ENCODE data around the gene SLC12A5.
"Not testable (repeated sequence)": the region's sequence is repeated elsewhere in the genome, so short reads cannot be mapped to it uniquely, and the experiment has no call there.

SLC12A5 gene

DNA sequence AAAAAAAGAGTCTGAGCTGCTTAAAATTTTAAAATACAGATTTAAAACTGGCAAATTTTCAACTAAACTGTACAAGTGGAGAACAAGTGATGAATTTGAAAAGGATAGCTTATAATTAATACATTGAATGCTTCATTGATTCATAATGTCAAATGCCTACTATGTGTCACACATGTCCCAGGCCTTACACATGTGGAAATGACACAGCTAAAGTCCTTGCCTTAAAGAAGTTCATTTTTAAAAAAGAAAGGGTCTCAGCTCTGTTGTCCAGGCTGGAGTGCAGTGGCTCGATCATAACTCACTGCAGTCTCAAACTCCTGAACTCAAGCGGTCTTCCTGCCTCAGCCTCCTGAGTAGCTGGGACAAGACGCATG lies 55.8 kb downstream of the SLC12A5 start:
- no peak for DNase-seq

DNA sequence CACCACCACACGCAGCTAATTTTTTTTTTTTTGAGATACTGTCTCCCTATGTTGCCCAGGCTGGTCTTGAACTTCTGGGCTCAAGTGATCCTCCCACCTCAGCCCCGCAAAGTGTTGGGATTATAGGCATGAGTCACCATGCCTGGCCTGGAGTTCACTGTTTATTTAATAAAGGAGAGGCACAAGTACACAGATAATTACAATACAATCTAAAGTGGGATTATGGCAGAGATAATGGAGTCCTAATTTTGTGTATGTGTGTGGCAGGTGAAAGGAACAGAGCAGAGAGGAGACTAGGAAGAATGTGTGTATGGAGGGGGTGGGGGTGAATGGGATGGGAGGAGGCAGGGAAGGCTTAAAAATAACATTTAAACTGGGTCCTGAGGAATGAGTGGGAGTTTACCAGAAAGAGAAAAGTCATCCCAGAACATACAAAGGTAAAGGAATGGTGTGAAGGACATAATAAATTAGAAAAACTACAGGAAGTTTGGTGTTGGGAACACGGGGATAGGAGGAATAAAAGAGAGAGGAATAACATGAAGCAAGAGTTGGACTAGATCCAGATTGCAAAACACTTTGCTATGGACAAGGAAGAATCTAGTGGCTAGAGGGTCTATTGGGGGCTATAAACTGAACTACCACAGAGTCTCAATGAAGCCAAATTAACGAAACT lies 56.3 kb downstream of the SLC12A5 start:
- DNase-seq = no peak

DNA sequence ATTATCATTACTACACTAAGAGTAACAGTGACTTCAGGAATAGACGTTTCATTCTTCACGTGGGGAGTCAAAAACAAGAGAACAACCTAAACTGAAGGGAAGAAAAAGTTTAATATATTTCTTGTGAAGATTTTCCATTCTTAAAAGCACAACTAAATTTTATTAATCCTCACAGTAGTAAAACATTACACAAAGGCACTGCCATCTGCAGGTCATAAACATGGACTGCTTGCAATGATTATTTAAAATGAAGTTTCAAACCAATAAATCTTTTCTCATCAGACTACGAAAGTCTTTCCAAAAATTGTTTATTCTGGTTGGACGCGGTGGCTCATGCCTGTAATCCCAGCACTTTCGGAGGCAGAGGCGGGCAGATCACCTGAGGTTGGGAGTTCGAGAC lies 58.1 kb downstream of the SLC12A5 start:
- no peak for DNase-seq

DNA sequence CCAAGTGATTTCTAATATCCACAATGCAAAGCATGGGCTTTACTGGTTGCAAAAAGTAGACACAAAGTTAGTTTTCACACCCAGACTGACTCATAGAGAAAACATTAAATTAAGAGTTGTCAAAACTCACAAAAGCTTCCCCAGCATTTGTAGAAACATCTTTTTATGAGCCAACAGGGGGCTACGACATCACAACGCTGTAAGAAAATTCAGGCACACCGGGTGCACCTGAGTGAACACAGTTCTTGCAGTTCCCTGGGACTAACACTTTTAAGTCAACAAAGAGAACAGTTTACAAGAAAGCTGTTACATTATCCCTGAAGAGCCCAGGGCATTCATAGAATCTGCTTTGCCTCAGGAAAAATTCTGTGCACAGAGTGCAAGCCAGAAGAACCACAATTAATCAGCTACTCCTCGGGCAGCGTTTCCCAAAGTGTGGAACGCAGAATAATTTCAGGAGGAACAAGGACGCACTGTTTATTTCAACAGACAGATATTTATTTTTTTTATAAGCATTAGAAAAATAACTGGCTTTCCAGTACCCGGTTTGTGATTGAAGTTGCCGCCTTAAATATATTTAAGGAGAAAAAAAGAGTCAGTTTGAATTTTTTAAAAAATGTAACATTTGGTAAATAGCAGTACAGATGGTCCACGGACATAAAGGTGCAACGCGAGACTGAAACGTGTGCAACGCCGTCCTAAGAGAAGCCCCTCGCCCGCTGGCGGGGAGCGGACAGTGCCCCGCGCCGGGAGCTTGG lies 59.6 kb downstream of the SLC12A5 start:
- DNase-seq = no peak

DNA sequence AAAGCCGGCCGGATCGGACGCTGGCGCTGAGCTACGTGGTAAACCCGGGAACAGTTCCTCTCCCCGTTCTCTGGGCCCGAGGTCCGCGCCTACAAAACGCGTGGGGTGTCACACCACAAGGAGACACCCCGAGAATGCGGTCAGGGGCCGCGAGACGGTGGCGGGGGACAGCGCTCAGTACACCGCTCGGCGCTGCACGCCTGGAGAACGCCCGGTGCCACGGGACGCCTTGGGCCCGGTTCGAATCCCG lies 60.1 kb downstream of the SLC12A5 start:
- DNase-seq = no peak

DNA sequence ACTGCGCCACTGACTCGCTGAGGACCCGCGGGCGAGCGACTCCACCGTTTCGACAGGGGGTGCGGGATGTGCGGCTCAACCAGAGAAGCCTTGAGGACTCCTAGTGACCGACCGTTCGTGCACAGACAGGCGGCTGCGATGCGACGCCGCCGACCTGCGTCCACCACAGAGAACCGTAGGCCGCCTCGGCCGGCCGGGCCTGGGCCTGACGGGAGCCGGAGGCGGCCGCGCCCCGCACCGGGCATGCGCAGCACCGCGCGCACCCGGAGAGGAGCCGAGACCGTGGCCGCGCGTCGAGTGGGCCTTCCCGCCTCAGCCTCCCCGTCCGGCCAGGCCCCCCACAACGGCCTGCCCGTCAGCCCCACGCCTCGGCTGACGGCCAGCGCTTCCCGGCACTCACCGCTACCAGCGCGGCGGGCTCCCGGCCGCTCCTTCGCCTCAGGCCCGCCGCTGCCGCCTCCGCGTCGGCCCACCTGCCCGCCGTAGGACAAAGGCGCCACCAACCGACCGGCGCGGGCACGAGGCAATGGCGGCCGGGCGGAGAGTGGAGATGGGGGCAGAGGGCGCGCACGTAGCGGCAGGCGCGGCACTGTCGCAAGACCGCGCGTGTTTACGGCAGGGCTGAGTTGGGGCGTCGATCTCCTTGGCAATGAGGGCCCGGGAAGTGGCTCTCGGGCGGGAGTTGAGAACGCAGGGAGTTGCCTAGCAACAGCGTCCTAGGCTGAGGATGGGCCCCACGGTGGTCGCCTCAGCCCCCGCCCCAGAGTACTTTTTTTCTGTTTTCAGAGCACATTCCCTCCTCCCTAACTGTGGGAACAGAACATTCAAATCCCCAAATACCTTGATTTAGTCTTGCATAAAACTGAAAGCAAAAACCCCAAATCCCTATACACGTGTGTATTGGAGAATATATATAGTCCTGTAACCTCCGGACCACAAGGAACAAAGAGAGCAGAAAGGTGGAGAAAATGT lies 60.7 kb downstream of the SLC12A5 start, which contains the start of gene NCOA5:
NCOA5 (minus strand) TSS at position 546 of the 972 bp plus-strand sequence. CDS start 10,538 bp downstream, outside the sequence.
- DNase-seq = peak; percentile 61

DNA sequence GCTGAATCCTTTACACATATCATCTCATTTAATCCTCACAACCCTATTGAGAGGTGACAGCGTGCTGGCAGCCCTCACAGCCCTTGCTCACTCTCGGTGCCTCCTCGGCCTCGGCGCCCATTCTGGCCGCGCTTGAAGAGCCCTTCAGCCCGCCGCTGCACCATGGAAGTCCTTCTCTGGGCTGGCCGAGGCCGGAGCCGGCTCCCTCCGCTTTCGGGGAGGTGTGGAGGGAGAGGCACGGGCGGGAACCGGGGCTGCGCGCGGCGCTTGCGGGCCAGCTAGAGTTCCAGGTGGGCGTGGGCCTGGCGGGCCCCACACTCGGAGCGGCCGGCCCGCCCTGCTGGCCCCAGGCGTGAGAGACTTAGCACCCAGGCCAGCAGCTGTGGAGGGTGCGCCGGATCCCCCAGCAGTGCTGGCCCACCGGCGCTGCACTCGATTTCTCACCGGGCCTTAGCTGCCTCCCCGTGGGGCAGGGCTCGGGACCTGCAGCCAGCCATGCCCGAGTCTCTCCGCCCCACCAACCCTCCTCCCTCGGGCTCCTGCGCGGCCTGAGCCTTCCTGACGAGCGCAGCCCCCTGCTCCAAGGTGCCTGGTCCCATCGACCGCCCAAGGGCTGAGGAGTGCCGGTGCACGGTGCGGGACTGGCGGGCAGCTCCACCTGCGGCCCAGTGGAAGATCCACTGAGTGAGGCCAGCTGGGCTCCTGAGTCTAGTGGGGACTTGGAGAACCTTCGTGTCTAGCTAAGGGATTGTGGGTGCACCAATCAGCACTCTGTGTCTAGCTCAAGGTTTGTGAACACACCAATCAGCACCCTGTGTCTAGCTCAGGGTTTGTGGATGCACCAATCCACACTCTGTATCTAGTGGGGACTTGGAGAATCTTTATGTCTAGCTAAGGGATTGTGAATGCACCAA lies 62.9 kb downstream of the SLC12A5 start:
- not testable (repeated sequence) for DNase-seq

DNA sequence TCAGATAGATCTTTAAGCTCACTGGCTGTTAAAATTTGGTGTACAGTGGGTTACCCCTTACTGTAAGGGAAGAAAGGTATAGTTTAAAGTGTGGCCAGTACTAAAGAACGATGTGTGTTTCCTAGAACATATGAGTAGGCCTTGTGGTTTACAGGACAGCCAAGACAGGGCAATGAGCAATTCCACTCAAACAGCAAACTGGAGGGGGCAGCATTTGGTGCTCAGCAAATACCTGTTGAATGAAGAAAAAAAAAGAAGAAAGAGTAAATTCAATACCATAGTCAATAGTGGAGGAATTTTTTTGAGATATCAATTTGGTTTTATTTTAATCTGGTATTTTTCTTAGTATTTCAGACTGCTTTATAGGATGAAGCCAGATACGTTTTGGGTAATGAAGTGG lies 64.5 kb downstream of the SLC12A5 start:
- DNase-seq = no peak

DNA sequence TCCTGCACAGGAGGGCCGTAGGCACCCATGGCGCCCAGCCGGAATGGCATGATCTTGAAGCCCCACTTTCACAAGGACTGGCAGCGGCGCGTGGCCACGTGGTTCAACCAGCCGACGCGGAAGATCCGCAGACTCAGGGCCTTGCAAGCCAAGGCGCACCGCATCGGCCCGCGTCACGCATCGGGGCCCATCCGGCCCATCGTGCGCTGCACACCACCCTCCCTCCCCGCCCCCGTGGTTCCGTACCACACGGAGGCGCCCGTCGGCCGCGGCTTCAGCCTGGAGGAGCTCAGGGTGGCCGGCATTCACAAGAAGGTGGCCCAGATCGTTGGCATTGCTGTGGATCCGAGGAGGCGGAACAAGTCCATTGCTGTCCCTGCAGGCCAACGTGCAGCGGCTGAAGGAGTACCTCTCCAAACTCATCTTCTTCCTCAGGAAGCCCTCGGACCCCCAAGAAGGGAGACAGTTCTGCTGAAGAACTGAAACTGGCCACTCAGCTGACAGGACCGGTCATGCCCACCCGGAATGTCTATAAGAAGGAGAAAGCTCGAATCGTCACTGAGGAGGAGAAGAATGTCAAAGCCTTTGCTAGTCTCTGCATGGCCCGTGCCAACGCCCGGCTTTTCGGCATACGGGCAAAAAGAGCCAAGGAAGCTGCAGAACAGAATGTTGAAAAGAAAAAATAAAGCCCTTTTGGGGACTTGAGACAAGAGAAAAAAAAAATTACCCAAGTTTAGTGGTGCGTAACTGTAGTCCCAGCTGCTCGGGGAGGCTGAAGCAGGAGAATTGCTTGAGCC lies 70.7 kb downstream of the SLC12A5 start:
- DNase-seq = no peak

DNA sequence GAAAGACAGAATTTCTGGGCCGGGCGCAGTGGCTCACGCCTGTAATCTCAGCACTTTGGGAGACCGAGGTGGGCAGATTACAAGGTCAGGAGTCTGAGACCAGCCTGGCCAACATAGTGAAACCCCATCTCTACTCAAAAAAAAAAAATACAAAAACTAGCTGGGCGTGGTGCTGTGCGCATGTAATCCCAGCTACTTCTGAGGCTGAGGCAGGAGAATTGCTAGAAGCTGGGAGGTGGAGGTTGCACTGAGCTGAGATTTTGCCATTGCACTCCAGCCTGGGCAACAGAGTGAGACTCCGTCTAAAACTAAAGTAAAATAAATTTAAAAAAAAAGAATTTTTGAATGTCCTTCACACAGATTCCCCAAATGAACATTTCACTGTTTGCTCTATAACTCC lies 71.4 kb downstream of the SLC12A5 start:
- DNase-seq = not testable (repeated sequence)

DNA sequence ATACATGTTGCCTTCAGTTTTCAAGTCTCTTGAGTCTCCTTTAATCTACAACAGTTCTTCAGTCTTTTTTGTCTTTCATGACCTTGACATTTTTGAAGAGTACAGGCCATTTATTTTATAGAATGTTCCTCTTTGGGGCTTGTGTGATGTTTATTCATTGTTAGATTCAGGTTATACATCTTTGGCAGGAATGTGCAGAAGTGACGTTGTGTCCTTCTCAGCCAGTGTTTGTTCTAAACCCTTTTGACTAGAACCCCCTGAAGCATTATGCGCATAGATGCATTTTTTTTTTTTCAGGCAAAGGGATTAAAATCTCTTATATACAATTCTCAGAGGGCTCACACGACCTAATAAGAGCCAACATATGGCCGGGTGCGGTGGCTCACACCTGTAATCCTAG lies 72.0 kb downstream of the SLC12A5 start:
- no peak for DNase-seq

DNA sequence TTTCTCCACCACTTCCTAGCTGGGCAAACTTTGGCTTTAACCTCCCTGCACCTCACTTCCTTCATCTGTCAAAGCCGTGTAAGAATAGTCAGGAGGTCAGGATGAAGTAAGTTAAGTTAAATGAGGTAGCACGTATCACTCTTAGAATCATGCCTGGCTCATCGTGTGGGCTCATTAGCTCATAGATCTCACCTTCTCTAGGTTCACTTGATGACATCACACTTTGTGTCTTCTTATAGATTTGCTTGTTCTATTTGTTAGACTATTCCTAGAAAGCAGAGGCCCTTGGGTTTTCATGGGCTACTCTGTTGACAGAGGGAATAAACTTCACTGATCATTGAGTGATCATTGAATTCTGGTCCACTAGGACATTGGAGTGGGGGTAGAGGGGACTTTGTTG lies 72.9 kb downstream of the SLC12A5 start:
- no peak for DNase-seq

DNA sequence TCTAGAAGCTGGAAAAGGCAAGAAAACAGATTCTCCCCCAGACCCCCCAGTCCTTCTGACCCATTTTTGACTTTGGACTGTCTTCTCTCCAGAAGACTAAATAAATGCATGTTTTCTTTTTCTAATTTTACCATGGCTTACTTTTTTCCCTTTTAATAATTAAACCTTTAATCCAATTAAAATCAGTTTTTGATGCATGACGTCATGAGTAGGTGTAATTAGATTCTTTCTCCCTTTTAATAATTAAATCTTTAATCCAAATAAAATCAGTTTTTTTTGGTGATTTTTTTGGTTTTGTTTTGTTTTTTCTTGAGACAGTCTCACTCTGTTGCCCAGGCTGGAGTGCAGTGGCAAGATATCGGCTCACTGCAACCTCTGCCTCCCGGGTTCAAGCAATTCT lies 73.9 kb downstream of the SLC12A5 start:
- DNase-seq = no peak

DNA sequence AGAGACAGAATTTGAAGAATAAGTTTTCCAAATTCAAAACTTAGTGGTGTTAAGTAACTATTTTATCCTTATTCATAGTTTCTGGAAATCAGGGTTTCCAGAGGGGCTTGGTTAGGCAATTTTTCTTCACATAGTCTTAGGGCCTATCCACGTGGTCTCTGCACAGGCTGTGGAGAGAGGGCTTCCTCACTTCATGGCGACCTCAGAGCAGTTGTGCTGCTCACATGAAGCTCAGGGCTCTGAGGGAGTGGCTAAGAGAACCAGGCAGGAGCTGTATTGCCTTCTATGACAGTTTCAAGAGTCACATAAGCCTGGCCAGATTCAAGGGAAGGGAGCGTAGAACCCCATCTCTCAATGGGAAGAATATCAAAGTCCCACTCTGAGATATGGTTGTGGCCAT lies 75.2 kb downstream of the SLC12A5 start:
- no peak for DNase-seq

DNA sequence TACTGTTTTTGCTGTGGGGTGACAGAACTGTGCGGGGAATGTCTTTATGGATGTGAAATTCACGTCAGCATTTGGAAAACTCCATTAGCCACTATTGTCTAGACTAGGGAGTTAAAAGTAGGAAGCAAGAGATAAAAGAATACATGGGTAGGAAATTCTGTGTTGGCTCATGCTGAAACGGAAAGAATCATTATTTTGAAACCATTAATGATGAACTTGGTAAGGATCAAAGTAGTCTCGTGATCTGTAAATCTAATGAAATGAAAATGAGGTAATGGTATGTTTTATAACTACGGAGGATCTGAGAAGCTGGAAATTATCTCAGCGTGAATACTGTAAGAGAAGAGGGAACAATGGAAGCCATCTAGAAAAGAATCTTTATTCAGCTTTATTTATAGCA lies 78.0 kb downstream of the SLC12A5 start:
- DNase-seq = no peak

DNA sequence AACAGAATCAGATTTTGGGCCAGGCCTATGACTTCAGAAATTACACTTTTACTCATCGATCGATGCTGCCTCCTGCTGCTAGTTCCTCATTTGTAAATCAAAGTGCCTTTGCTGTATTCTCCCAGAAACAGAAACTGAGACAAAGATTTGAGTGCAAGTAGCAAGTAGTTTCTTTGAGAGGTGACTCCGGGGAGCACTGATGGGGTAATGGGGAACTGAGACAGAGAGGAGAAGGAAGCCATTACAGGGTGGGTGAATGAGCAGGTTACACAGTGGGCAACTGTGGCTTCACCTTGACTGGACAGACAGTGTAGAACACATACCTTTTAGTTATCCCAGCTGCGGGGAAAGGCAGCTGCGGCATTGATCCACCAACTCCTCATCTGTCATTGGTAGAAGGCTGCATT lies 79.4 kb downstream of the SLC12A5 start:
- no peak for DNase-seq

DNA sequence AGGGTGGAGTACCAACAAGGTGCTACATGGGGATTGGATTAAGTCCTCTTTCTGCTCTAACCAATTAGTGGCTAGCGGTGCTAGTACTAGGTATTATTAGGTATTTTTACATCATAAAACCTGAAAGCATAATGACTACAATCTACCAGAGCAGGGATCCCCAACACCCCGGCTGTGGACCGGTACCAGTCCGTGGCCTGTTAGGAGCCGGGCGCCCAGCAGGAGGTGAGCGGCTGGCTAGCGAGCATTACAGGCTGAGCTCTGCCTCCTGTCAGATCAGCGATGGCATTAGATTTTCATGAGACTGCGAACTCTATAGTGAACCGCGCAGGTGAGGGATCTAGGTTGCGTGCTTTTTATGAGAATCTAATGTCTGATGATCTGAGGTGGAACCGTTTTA lies 80.0 kb downstream of the SLC12A5 start:
- no peak for DNase-seq

Data from DMS79 treated with DMSO at 0.1 percent for 48 hours (cell line).